Measurements from ENCODE around the gene ZNF516.
"Not testable (repeated sequence)": the region's sequence is repeated elsewhere in the genome, so short reads cannot be mapped to it uniquely, and the experiment has no call there.

The ZNF516 gene, protein sequence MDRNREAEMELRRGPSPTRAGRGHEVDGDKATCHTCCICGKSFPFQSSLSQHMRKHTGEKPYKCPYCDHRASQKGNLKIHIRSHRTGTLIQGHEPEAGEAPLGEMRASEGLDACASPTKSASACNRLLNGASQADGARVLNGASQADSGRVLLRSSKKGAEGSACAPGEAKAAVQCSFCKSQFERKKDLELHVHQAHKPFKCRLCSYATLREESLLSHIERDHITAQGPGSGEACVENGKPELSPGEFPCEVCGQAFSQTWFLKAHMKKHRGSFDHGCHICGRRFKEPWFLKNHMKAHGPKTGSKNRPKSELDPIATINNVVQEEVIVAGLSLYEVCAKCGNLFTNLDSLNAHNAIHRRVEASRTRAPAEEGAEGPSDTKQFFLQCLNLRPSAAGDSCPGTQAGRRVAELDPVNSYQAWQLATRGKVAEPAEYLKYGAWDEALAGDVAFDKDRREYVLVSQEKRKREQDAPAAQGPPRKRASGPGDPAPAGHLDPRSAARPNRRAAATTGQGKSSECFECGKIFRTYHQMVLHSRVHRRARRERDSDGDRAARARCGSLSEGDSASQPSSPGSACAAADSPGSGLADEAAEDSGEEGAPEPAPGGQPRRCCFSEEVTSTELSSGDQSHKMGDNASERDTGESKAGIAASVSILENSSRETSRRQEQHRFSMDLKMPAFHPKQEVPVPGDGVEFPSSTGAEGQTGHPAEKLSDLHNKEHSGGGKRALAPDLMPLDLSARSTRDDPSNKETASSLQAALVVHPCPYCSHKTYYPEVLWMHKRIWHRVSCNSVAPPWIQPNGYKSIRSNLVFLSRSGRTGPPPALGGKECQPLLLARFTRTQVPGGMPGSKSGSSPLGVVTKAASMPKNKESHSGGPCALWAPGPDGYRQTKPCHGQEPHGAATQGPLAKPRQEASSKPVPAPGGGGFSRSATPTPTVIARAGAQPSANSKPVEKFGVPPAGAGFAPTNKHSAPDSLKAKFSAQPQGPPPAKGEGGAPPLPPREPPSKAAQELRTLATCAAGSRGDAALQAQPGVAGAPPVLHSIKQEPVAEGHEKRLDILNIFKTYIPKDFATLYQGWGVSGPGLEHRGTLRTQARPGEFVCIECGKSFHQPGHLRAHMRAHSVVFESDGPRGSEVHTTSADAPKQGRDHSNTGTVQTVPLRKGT

DNA sequence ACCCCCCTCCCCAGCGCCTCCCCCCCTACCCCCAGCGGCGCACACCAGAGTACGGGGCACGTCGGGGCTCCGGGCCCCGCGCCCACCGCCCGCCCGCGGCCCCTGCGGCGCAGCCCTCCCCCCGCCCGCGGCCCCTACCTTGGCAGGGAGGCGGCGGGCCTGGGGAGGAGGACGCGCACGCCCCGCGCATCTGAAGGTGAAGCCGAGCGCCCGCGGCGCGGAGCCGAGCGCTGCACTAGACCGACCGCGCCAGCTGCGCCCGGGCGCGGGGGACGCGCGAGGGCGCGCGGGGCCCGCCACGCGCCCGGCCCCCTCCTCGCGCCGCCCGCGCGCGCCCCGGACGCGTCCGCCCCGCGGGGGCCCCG lies at the start of gene ZNF516:
ZNF516 (minus strand) TSS at position 237 of the 365 bp plus-strand sequence. CDS start 52,188 bp downstream, outside the sequence.
- DNase-seq, result no peak

DNA sequence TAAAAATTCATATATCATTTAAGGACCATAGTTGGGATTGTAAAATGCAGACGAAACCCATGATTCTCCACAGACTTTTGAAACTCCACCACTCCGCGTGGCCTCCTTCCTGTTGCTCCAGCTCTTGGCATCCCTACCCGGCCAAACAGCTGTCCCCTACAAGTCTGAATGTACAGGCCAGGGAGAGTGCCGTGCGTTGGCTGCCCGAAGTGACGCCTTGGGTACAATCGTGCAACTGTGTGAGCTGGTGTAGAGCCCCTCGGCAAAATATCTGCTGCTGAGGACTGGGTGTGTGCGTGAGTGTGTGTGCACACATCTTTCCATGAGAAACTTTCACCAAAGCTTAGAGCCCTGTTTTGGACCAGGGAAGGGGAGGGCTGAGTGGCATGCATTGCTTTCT lies 43.8 kb upstream of the ZNF516 start:
- no peak for DNase-seq

DNA sequence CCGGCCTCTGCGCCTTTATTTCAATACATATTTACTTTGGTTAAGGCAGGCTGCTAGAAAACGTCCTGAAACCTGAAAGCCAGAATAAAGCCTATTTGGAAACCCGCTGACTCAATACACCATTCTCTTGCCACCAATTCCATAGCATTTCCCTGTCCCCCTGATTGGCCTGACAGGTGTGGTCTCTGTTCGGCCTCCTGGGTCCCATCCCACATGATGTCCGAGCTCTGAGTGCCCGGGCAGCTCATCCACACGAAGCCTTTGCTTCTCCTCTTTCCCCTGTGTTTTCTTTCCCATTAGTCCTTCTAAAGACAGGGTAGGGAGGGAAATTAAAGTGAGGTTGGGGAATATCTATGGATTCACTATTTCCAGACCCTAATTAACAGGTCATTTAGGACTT lies 42.6 kb upstream of the ZNF516 start:
- DNase-seq, result no peak

DNA sequence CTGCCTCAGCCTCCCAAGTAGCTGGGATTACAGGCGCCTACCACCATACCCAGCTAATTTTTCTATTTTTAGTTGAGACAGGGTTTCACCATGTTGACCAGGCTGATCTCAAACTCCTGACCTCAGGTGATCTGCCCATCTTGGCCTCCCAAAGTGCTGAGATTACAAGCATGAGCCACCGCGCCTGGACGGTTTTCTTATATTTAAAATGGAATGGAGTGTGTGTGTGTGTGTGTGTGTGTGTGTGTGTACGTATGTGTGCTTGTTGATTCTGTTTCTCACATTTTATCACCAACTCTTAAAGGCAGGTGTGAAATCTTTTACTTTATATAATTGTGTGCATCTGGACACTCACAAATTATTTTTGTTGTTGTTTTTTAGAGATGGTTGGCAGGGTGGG lies 41.6 kb upstream of the ZNF516 start:
- DNase-seq, result not testable (repeated sequence)

DNA sequence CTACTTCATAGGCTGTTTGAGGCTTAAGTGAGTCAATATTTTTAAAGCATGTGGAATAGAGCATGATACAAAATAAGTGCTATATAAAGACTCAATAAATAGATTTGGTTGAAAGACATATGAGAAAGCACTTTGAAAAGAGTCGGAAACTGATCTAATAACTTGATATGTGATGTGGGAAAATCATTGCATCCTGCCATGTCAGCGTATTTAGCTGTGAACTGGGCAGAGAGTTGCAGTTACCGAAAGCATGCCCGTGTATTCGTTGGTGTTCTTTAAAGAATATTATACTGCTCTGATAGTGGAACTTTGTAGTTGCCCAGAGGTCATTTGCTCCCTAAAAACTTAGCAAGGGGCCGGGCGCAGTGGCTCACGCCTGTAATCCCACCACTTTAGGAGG lies 37.8 kb upstream of the ZNF516 start:
- DNase-seq, result no peak

DNA sequence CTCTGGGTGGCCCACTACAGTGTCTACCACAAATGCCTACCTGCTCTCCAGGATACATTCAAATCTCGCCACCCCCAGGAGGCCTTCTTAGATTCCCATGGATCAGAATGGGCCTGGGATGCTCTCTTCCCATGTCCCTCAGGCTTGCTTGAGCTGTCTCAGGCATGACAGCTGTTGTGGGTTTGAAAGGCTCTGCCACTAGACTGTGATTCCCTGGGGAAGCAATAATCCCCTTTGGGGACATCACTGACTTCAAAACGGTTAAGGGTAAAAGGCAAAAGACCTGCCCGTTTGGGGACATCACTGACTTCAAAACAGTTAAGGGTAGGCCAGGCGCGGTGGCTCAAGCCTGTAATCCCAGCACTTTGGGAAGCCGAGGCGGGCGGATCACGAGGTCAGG lies 35.8 kb upstream of the ZNF516 start:
- DNase-seq, result no peak

DNA sequence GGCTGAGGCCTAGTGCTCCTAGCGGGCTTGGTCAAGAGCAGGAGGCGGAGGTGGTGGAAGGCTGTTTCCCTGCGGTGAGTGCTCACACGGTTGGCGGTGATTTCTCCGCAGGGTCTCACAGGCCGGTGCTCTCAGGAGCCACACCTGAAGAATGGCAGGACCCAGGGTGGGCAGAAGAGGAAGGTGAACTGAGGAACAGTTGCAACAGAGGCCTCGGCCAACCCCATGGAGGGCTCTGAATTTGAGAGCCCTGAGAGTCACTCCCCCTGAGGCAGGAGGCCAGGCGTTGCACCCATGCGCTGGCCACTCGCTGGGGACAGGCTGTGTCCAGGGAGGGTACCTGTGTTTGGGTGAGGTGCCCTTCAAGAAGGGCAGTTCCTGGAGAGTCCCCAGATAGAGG lies 35.3 kb upstream of the ZNF516 start:
- no peak for DNase-seq

DNA sequence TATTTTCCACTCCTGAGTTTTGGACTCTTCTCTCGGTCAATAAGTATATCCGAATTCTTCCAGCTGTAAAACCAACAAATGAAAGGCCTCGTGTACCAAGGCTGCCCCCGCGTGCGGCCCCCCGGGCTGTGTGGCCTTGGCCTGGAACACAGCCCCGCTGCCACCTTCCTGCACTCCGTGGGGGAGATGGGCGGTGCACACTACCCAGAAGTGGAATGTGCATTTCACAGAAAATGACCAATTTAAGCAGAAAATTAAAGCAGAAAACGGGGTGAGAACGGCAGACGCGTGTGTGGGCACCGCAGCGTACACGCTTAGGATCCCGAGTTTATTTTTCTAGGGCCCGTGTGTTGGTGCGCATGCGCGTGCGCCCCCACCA lies 34.4 kb upstream of the ZNF516 start:
- DNase-seq, result no peak

DNA sequence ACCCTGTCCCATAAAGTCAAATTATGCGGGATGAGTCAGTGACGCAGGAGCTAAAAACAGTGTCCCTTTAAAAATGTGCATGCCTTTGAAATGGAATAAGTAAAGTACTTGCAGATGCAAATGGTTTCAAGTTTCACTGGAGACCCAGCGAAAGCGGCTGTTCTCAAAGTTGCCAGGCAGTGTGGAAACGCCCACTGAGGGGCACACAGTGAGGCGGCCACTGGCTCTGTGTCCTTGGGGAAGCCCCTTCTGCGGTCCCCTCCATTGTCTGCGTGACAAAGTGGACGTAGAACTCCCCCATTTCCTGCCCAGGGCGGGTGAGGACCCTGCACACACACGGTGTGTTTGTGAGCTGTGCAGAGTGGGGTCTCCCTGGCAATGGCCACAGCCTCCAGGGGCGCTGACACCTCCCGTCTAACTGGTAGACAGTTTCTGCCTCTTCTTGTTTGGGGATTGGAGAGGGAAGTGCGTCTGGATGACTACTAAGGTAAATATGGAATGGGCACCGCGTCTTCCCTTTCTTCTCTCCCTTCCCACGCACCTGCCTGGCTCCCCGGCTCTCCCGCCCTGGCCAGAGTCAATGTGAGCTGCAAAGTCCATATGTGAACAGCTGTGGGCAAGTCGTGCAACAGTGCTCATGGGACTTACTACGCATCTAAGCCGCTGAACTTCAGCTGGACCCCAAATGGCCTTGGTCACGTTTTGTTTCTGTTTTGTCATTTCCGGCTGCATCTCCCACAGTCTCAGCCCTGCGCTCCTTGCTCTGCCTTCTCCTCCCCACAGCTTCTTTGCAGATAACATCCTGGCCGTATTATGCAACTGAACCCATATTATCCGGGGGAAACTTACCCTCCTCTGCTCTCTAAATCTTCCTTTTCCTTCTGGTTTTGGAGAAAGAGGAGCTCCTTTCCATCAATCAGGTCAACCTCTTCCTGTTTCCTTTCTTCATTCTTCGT lies 33.7 kb upstream of the ZNF516 start:
- no peak for DNase-seq

DNA sequence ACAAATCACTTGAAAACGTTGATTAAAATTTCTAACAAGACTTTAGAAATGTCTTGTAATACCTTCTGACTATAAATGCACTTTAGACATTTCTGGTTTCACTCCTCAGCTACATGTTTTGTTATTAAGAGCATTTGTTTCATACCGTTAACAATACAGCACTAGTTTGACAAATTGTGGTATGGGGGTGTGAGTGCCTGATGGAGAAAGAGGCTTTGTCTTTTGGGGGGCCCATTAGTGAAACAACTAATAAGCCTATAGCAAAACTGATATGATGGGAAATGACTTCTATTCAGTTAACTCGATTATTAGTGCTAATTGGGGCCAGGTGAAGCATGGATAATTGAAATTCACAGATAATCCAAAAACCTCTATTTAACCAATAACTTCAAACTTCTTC lies 30.9 kb upstream of the ZNF516 start:
- DNase-seq, result no peak

DNA sequence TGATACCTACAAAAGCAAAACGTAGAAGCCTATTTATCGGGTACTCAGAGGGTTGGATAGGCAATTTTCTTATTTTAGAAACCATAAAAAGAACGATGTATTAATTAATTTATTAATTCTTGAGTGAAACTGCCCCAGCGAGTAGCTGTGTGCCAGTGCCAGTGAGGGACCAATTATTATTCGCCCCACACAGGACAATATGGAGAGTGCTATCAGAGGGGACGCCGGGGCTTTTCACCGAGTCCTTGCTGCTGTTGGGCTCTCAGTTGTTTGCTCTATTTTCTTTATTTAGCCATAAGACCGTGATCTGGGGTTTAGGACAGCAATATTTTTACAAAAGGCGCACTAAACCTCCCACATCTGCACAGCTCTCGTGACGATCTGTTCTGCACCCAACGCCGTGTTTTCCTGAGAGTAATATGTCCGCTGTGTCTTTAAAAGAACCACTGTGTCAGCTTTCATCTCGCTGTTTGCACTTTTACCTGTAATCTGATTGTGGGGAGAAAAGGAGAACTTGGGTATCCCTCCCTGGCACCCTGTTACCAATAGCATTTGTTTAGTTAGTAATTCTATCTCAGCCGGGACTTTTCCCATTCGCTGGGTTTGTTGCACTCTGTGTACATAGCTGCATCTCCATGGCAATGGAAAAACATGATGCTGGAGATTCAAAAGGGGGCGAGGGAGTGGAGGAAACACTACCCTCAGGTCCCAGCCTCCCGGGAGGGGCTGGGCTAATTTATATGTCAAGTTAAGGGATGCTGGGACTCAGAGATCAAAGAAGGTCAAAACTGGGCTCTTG lies 30.1 kb upstream of the ZNF516 start:
- DNase-seq, result no peak

DNA sequence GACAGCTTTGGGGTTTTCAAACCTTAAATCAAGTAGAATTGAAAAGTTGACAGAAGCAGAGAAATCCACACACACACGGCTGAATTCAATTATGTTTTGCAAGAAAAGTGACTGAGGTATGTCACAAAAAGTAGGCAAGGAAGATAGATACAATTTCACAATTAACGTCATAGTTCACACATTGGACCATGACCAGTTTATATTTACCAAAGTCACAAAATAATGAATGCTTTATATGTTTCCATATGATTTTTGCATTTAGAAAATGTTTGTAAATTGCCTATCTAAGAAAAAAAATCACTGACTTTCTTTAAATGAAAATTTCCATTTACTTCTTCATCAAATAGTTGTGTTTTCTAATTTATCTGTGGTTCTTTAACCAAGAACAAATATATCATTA lies 29.4 kb upstream of the ZNF516 start:
- no peak for DNase-seq

DNA sequence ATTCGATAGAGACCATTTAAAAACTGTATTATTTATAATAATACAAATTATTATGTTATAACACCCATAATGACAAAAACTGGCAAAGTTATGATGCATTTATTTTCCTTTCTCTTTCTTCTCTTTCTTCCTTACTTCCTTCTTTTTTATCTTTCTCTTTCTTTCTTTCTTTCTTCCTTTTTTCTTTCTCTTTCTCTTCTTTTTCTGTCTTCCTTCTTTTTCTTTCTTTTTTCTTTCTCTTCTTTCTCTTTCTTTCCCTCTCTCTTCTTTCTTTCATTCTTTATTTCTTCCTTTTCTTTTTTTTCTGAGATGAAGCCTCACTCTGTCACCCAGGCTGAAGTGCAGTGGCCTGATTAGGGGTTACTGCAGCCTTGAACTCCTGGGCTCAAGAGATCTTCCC lies 27.5 kb upstream of the ZNF516 start:
- DNase-seq, result no peak

DNA sequence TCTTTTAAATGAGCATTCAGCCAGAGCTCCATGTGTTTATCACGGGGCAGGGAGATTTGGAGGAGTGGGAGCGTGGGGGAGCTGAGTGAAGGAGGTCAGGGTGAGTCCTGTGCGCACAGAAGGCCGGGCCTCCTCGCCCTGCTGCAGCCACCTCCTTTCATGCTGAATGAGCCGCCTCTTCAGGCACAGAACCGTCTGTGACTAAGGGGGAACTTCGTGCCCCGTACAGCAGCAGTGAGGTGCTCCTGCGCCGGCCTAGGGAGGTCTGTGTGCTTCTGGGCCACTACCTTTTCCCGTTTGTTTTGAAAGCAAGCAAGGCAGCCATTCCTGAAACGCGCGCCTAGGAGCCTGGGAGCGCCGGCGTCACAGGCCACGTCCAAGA lies 27.1 kb upstream of the ZNF516 start:
- no peak for DNase-seq

DNA sequence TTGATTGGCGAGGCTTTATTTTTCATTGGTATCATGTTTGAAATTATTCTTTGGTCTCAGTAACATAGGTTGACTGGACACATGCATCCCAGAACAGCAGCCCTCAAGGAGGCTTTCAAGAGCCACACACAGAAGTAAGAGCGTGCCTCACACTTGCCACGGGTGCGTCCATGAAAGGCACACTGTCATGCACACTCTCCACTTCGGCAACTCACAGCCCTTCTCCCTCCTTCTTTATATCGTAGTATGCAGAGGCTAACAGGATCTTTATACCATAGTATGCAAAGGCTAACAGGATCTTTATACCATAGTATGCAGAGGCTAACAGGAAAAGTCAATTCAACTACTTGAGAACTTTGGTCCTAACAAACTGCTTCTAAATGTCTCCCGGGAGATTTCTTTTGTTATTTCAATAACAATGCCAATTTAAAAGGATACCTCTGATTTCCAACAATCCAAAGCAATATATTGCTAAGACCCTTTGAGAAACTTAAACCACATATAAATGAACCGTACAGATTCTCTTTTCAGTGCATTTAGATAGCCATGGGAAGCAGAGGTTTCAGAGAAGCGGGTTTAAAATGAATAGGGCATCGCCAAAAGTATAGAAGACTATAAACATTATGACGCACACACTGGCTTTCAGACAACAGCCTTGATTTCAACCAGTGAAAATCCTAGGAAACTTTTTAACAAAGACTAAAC lies 26.5 kb upstream of the ZNF516 start:
- DNase-seq, result no peak

DNA sequence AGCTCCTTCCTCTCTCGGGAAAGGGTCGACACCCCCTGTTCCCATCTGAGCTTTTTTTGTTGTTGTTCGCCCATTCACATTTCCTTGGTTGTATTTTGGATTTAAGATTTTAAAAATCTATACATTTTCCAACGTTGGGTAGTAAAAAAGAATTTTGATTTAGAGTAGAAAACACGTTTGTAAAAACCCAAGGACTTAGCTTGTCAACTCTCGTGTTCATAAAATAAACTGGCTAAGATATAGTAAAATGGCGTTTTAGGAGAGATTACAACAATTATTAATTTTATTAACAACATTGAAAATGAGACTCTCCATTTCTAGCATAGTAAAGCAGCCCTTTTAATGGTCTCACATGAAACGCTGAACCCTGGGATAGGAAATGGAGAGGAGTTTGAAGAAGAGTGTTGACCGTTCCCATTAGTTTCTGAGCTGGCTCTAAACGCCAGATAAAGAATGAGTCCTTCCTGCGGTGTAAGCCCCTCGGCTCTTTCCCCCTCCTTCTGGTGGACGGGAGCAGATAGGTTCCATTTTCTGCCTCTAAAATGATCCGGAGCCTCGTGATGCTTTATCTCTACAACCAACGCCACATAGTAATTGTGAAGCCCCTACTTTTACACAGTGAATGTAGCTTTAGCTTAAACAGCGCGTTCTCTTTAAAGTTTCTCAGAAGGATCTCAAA lies 24.0 kb upstream of the ZNF516 start:
- no peak for DNase-seq

DNA sequence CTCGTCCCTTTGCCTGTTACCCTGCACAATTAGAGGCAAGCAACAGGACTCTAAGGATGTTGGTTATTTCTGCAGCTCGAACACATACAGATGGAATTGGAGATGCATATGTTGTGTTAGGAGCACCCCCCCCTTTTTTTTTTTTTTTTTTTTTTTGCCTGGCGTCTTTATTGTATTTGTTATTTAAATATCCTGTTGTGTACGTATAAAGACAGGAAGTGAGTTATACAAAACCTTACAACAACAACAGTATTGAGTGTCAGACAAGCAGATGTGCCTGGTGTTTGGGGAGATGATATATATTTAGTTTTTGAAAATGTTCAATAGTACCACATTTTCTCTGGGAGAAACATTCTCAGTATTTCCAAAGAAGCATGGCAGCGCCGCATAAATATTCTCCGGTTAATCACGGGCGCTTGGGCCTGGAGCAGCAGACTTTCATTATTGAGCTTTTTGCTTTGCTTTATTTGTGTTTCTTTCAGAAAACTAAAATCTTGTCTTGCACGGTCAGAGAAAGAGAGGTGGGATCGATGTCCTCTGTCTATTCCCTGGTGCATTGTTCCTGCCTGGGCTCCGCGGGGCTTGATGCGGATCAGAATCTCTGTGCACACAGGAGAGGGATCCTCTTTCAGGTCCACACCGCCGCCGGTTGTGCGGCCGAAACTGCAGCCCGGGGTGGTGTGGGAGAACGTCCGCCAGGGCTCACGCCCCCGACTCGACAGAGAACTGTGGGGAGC lies 23.2 kb upstream of the ZNF516 start:
- no peak for DNase-seq

DNA sequence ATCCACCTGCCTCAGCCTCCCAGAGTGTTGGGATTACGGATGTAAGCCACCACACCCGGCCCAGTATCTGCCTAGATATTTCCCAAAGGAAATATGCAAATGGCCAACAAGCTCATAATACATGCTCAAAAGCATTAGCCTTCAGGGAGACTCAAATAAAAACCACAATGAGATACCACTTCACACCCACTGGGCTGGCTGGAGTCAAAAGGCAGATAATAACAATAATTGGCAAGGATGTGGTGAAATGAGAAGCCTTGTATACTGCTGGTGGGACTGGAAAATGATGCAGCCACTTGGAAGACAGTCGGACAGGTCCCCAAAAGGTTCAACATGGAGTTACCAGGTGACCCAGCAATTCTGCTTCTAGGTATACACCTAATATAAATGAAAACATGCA lies 20.5 kb upstream of the ZNF516 start:
- no peak for DNase-seq

DNA sequence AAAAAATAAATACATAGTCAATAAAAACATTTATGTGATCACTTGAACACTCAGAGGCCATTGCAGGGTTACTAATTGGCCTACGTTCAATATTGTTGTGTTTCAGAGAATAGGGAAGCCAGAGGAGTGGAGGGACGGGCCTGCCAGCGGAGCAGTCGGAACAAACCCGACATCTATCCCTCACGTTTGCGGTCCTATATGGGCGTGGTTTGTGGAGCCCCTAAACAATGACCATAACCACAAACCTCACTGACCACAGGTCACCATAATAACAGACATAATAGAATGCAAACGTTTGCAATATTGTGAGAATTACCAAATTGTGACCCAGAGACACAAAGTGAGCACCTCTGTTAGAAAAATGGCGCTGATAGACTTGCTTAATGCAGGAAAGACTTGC lies 19.5 kb upstream of the ZNF516 start:
- no peak for DNase-seq
